Uterus (tissue), 2 donors: Measurements from ENCODE around the gene SAA1.

ENCODE experiments used
- POLR2A ChIP-seq, 2 donors: fragments of 450-650 bp; IDR thresholded peaks; one replicate each; pipeline ENCODE4 v1.6.1; 2016; ENCODE audit warnings: antibody characterized with exemption in 2 of 2, mild to moderate bottlenecking in 1 of 2, moderate library complexity in 1 of 2
- TF ChIP-seq, protein P1 (sequence below), 4 experiments: fragments of 200-600 bp in 2 of 4; fragments of 450-650 bp in 2 of 4; sonication (generic) in 2 of 4; IDR thresholded peaks; one replicate each; pipeline ENCODE4 v1.5.1; 2016 to 2019; ENCODE audit warnings: antibody characterized with exemption in 4 of 4, mild to moderate bottlenecking in 2 of 4, moderate library complexity in 1 of 4

DNA sequence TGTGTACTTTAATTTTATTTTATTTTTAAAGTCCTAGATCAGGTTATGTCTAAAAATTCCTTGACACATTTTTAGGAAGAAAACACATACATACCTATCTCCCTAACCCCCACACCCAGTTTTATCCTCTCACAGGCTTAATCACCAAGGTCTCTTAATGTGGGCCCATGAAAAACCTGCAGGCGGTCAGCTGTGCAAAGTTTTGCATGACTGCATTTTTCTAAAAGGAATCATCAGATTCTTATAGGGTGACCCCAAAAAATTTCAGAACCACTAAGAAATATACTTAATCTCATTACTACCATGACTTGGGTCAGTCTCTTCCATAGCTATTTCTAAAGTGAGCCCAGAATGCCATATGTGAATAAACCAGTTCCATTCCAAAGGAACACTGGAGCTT is 19.8 kb downstream of the SAA1 start:
- TF ChIP-seq, protein P1, sequence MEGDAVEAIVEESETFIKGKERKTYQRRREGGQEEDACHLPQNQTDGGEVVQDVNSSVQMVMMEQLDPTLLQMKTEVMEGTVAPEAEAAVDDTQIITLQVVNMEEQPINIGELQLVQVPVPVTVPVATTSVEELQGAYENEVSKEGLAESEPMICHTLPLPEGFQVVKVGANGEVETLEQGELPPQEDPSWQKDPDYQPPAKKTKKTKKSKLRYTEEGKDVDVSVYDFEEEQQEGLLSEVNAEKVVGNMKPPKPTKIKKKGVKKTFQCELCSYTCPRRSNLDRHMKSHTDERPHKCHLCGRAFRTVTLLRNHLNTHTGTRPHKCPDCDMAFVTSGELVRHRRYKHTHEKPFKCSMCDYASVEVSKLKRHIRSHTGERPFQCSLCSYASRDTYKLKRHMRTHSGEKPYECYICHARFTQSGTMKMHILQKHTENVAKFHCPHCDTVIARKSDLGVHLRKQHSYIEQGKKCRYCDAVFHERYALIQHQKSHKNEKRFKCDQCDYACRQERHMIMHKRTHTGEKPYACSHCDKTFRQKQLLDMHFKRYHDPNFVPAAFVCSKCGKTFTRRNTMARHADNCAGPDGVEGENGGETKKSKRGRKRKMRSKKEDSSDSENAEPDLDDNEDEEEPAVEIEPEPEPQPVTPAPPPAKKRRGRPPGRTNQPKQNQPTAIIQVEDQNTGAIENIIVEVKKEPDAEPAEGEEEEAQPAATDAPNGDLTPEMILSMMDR (IDR thresholded peaks at IDR 0.05) = no peak
- TF ChIP-seq POLR2A (IDR thresholded peaks at IDR 0.05) = no peak
